Trophoblast cell (in vitro differentiated cells and primary cell): ENCODE results near the gene RCAN2.
A peak's percentile ranks its signal among the peaks of the same experiment; 100 is the strongest.

Experiments used
- DNase-seq, 2 donors: peaks; one replicate each; pipeline ENCODE4 v3.0.0-alpha.2; 2016
- H2AFZ ChIP-seq: 2 replicates; pipeline ENCODE4 v1.6.1; 2013; ENCODE audit warnings: low read length, moderate library complexity, mild to moderate bottlenecking; ENCODE audit not compliant: insufficient read depth, poor library complexity
- H2AK5ac ChIP-seq: 2 replicates; pipeline ENCODE4 v1.6.1; 2013; ENCODE audit warnings: mild to moderate bottlenecking, low read length
- H2BK120ac ChIP-seq: 2 replicates; pipeline ENCODE4 v1.6.1; 2013; ENCODE audit warnings: low read length, mild to moderate bottlenecking, moderate library complexity; ENCODE audit not compliant: insufficient read depth, poor library complexity
- H2BK12ac ChIP-seq: 2 replicates; pipeline ENCODE4 v1.6.1; 2013; ENCODE audit warnings: mild to moderate bottlenecking, low read length, moderate library complexity
- H2BK5ac ChIP-seq: 2 replicates; pipeline ENCODE4 v1.6.1; 2013; ENCODE audit warnings: low read length, low read depth, moderate library complexity, mild to moderate bottlenecking; ENCODE audit not compliant: poor library complexity
- H3K14ac ChIP-seq: 2 replicates; pipeline ENCODE4 v1.6.1; 2013; ENCODE audit warnings: mild to moderate bottlenecking, low read length
- H3K18ac ChIP-seq: 2 replicates; pipeline ENCODE4 v1.6.1; 2013; ENCODE audit warnings: mild to moderate bottlenecking, low read length
- H3K23ac ChIP-seq: 2 replicates; pipeline ENCODE4 v1.6.1; 2013; ENCODE audit warnings: low read length
- H3K27ac ChIP-seq: 2 replicates; pipeline ENCODE4 v1.5.1; 2013; ENCODE audit warnings: low read depth, mild to moderate bottlenecking, inconsistent platforms, low read length, moderate library complexity
- H3K27me3 ChIP-seq: 2 replicates; pipeline ENCODE4 v1.6.1; 2013; ENCODE audit warnings: inconsistent platforms, mild to moderate bottlenecking, low read length, moderate library complexity; ENCODE audit not compliant: insufficient read depth
- H3K36me3 ChIP-seq, 2 experiments: 1 replicate in 1 of 2; 2 replicates in 1 of 2; pipeline ENCODE4 v1.6.1; 2013; ENCODE audit warnings: low read length in 2 of 2, mild to moderate bottlenecking in 2 of 2, moderate library complexity in 1 of 2; ENCODE audit not compliant: insufficient read depth in 2 of 2, control insufficient read depth in 1 of 2
- H3K4ac ChIP-seq: 2 replicates; pipeline ENCODE4 v1.6.1; 2013; ENCODE audit warnings: low read depth, mild to moderate bottlenecking, low read length, moderate library complexity
- H3K4me1 ChIP-seq, 2 experiments: 1 replicate in 1 of 2; 2 replicates in 1 of 2; pipeline ENCODE4 v1.6.1; 2013; ENCODE audit warnings: low read length in 2 of 2, mild to moderate bottlenecking in 2 of 2, moderate library complexity in 1 of 2; ENCODE audit not compliant: insufficient read depth in 2 of 2, control insufficient read depth in 1 of 2
- H3K4me2 ChIP-seq: 2 replicates; pipeline ENCODE4 v1.6.1; 2013; ENCODE audit warnings: inconsistent platforms, mild to moderate bottlenecking, low read length, moderate library complexity
- H3K4me3 ChIP-seq: 2 replicates; pipeline ENCODE4 v1.5.1; 2013; ENCODE audit warnings: mild to moderate bottlenecking, low read depth, low read length, inconsistent platforms
- H3K79me1 ChIP-seq: one replicate; pipeline ENCODE4 v1.6.1; 2013; ENCODE audit warnings: low read length
- H3K79me2 ChIP-seq: 2 replicates; pipeline ENCODE4 v1.6.1; 2013; ENCODE audit warnings: low read length, mild to moderate bottlenecking; ENCODE audit not compliant: control insufficient read depth, insufficient read depth, poor library complexity
- H3K9ac ChIP-seq: 2 replicates; pipeline ENCODE4 v1.6.1; 2013; ENCODE audit warnings: mild to moderate bottlenecking, low read length
- H3K9me3 ChIP-seq: 2 replicates; pipeline ENCODE4 v1.6.1; 2013; ENCODE audit warnings: low read depth, mild to moderate bottlenecking, control low read depth, inconsistent platforms, low read length; ENCODE audit not compliant: insufficient read depth
- H4K12ac ChIP-seq: 2 replicates; pipeline ENCODE4 v1.6.1; 2013; ENCODE audit warnings: low read depth, mild to moderate bottlenecking, low read length, moderate library complexity
- H4K8ac ChIP-seq: 2 replicates; pipeline ENCODE4 v1.6.1; 2013; ENCODE audit warnings: low read depth, mild to moderate bottlenecking, low read length, moderate library complexity
- H4K91ac ChIP-seq: one replicate; pipeline ENCODE4 v1.6.1; 2013; ENCODE audit warnings: low read depth, mild to moderate bottlenecking, low read length, moderate library complexity
- WGBS: extraction: QIAGEN DNeasy Blood & Tissue Kit; methylation state at CpG from one replicate; pipeline ENCODE4 v1.1.7; 2013; ENCODE audit warnings: missing lambda C conversion rate; ENCODE audit not compliant: insufficient read length, insufficient coverage; ENCODE audit errors: extremely low coverage; 5-methylcytosine and 5-hydroxymethylcytosine counted together

The RCAN2 gene

DNA sequence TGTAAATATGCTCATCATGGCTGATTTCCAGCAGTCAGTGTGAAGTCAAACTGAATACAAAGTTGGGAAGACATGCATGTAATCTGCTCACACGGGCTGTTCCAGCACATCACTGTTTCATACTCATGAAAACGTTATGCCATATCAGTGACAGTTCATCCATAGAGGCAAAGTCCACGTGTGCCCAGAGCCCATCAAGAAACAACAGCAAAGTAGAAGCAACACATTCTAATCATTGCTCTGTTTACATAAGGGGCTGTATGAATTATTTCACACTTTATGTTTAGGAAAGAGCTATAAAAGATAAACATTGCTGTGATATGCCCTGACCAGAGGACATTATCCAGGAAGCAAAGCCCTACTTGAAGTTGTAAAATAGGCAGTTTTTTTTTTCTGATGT is 163.5 kb downstream of the RCAN2 start:
- no peak overlapping the region for H3K4me2 ChIP-seq
- H2BK5ac ChIP-seq, result no peak overlapping the region
- no peak overlapping the region for H3K4ac ChIP-seq
- no peak overlapping the region for H3K4me3 ChIP-seq
- no peaks in the 10 kb centered on the region for H3K27me3 ChIP-seq
- H4K12ac ChIP-seq, result no peak overlapping the region
- peaks cover 2 to 6% of the 10 kb centered on the region in 2 experiments for H3K4me1 ChIP-seq
- H4K8ac ChIP-seq, result no peak overlapping the region
- H3K23ac ChIP-seq, result no peak overlapping the region
- no peak overlapping the region for H4K91ac ChIP-seq
- no peak overlapping the region for H3K27ac ChIP-seq
- no peak overlapping the region for H2BK12ac ChIP-seq
- no peak overlapping the region for H3K14ac ChIP-seq
- no CpG with 5 or more reads among the region's 3 CpGs for WGBS
- no peaks in the 10 kb centered on the region for H3K36me3 ChIP-seq
- H2AK5ac ChIP-seq, result no peak overlapping the region
- no peaks in the 10 kb centered on the region for H3K9me3 ChIP-seq
- no peak for DNase-seq
- H3K18ac ChIP-seq, result no peak overlapping the region
- H2BK120ac ChIP-seq, result no peak overlapping the region
- H3K9ac ChIP-seq, result no peak overlapping the region
- no peak overlapping the region for H2AFZ ChIP-seq
- H3K79me2 ChIP-seq, result no peaks in the 10 kb centered on the region
- no peaks in the 10 kb centered on the region for H3K79me1 ChIP-seq

DNA sequence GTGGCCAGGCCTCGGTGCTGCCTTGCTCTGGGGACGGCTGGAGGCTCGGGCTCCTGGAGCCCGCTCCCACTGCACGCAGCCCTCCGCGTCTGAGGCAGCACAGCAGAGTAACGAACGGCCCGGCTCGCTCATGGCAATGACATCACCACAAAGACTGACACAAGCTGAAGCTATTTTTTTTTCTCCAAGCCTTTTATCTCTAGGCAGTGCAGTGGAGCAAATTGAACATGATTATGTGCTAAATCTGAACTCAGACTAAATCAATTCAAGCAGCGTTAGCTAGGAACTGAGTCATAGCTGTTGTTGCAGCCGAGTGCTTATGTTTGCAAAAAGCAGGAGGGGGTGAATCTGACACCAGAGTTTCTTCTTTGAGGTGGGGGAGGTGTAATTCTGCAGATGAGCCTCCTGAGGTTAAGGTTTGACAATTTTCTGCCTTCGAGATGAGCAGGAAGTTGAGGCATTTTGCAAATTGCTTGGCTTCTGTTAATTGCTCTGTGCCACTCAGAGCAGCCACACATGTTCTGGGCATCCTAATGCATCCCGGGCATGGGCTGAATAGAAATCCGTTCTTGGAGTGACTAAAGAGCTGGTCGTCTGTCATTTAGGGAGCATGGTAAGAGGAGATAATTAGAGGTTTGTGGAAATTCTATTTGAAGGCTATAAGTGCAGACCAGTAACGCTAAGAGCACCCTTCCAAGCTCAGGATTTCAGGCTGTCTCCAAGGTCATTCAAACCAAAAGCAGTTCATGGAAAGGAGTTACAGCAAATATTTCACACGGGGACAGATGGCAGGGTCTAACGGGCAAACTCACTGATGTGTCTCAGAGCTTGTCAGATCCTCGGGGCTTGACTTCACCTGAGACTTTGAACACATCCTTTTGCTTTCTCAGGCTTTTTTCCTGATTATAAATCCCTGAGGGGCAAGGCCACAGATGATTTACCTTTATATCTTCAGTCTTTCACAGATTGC is 165.4 kb downstream of the RCAN2 start:
- H2BK5ac ChIP-seq, result no peak overlapping the region
- no CpG with 5 or more reads among the region's 21 CpGs for WGBS
- no peak overlapping the region for H4K12ac ChIP-seq
- no peak overlapping the region for H3K4me2 ChIP-seq
- no peak overlapping the region for H2AK5ac ChIP-seq
- H3K4me1 ChIP-seq, result peaks cover 2 to 6% of the 10 kb centered on the region in 2 experiments
- H3K79me1 ChIP-seq, result no peaks in the 10 kb centered on the region
- no peak overlapping the region for H3K4me3 ChIP-seq
- no peak overlapping the region for H3K14ac ChIP-seq
- no peak overlapping the region for H4K91ac ChIP-seq
- H3K9ac ChIP-seq, result no peak overlapping the region
- peak in 1 of 2 donors; percentile 28 for DNase-seq
- no peak overlapping the region for H2BK12ac ChIP-seq
- H2AFZ ChIP-seq, result no peak overlapping the region
- H4K8ac ChIP-seq, result no peak overlapping the region
- H3K36me3 ChIP-seq, result no peaks in the 10 kb centered on the region
- no peaks in the 10 kb centered on the region for H3K27me3 ChIP-seq
- no peaks in the 10 kb centered on the region for H3K79me2 ChIP-seq
- H3K27ac ChIP-seq, result no peak overlapping the region
- no peak overlapping the region for H3K4ac ChIP-seq
- no peak overlapping the region for H3K23ac ChIP-seq
- H3K9me3 ChIP-seq, result no peaks in the 10 kb centered on the region
- H3K18ac ChIP-seq, result no peak overlapping the region
- H2BK120ac ChIP-seq, result no peak overlapping the region

DNA sequence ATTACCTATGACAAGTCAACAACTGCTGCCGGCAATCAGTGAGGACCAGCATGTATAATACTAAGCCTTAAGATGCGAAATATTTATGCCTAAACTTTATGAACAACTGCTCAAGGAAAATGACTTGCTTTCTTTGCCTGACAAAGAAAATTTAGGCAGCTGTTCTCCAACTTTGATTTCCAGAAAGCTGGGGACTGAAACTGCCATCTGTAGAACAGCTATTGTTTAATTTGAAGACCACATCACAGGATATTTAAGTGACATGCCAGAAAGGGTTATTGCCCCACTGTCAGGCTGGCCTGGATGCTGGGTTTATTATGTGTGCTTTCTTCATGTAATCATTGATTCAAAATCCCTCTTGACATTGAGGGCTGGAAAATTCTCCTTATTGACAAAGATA is 166.5 kb downstream of the RCAN2 start:
- H3K27ac ChIP-seq, result no peak overlapping the region
- H3K4me2 ChIP-seq, result no peak overlapping the region
- no peak for DNase-seq
- no peak overlapping the region for H3K18ac ChIP-seq
- no peak overlapping the region for H3K9ac ChIP-seq
- H3K36me3 ChIP-seq, result no peaks in the 10 kb centered on the region
- H2AFZ ChIP-seq, result no peak overlapping the region
- H3K27me3 ChIP-seq, result no peaks in the 10 kb centered on the region
- no peak overlapping the region for H2BK5ac ChIP-seq
- H3K79me2 ChIP-seq, result no peaks in the 10 kb centered on the region
- H3K9me3 ChIP-seq, result no peaks in the 10 kb centered on the region
- H4K8ac ChIP-seq, result no peak overlapping the region
- H3K14ac ChIP-seq, result no peak overlapping the region
- H3K4ac ChIP-seq, result no peak overlapping the region
- H4K12ac ChIP-seq, result no peak overlapping the region
- H4K91ac ChIP-seq, result no peak overlapping the region
- no peak overlapping the region for H2AK5ac ChIP-seq
- H3K79me1 ChIP-seq, result no peaks in the 10 kb centered on the region
- WGBS, result no CpG with 5 or more reads among the region's 2 CpGs
- peaks cover 2 to 6% of the 10 kb centered on the region in 2 experiments for H3K4me1 ChIP-seq
- H2BK12ac ChIP-seq, result no peak overlapping the region
- H3K4me3 ChIP-seq, result no peak overlapping the region
- no peak overlapping the region for H2BK120ac ChIP-seq
- no peak overlapping the region for H3K23ac ChIP-seq

DNA sequence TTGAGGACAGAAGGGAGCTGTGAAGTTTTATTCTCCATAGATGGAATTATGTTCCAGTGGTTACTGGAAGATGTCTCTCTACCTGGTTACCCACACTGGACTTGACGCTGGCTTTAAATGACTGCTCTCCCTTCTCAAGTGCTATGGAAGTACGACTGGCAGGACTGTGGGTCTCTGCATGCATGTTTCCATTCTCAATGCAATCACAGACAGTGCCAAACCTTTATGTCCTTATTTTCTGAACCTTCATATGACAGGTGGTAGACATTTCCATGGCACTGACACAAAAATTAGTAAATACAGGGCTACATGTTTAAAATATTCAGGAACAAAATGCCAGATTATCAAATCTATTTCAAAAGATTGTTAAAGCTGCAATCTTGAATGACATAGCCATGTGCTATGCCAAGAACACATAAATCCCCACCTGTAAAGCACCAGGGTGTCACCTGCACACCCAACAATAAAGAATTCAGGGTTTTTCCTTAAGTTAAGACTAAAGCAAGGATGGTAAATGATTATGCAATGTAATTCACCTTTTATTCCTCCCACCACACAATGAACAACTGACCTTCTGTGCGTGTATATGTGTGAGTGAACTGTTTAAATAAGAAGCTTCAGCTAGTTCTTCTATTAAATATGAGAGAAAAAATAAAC is 167.2 kb downstream of the RCAN2 start:
- H4K8ac ChIP-seq, result no peak overlapping the region
- H3K27ac ChIP-seq, result no peak overlapping the region
- H2BK5ac ChIP-seq, result no peak overlapping the region
- H2BK12ac ChIP-seq, result no peak overlapping the region
- H3K9me3 ChIP-seq, result no peaks in the 10 kb centered on the region
- no peak overlapping the region for H3K23ac ChIP-seq
- H3K9ac ChIP-seq, result no peak overlapping the region
- no peak overlapping the region for H3K4me3 ChIP-seq
- H3K14ac ChIP-seq, result no peak overlapping the region
- no peaks in the 10 kb centered on the region for H3K79me1 ChIP-seq
- no peak overlapping the region for H2AK5ac ChIP-seq
- no peak overlapping the region for H2AFZ ChIP-seq
- no peak overlapping the region for H3K18ac ChIP-seq
- no peak overlapping the region for H4K12ac ChIP-seq
- no CpG with 5 or more reads among the region's 3 CpGs for WGBS
- H3K27me3 ChIP-seq, result no peaks in the 10 kb centered on the region
- no peak overlapping the region for H3K4me2 ChIP-seq
- no peak for DNase-seq
- peaks cover 2 to 6% of the 10 kb centered on the region in 2 experiments for H3K4me1 ChIP-seq
- H3K36me3 ChIP-seq, result no peaks in the 10 kb centered on the region
- H3K79me2 ChIP-seq, result no peaks in the 10 kb centered on the region
- no peak overlapping the region for H3K4ac ChIP-seq
- H4K91ac ChIP-seq, result no peak overlapping the region
- no peak overlapping the region for H2BK120ac ChIP-seq
